NOMO-1 treated with dmso at 0.1 percent for 144 hours (cell line): ENCODE measurements around the gene IGF1.

ENCODE experiments used
- DNase-seq: peaks from one replicate; lab custom pipeline; 2025; ENCODE audit not compliant: unreplicated experiment; lab: John Stamatoyannopoulos, UW

Gene IGF1

GRCh38 chr12:102429211-102430154, 50.9 kb downstream of the IGF1 start:
- DNase-seq: no peak

GRCh38 chr12:102427543-102427941, 52.8 kb downstream of the IGF1 start:
- DNase-seq: no peak

GRCh38 chr12:102426599-102427542, 53.5 kb downstream of the IGF1 start:
- DNase-seq: no peak

GRCh38 chr12:102425109-102426039, 55.0 kb downstream of the IGF1 start:
- DNase-seq: no peak

GRCh38 chr12:102423462-102423861, 56.9 kb downstream of the IGF1 start:
- DNase-seq: no peak

GRCh38 chr12:102421802-102422583, 58.4 kb downstream of the IGF1 start:
- no peak for DNase-seq

- DNase-seq: no peak
Observed at GRCh38 chr12:102419094-102419764, 61.1 kb downstream of the IGF1 start.

GRCh38 chr12:102417055-102417454, 63.3 kb downstream of the IGF1 start:
- DNase-seq: no peak

GRCh38 chr12:102415515-102415914, 64.8 kb downstream of the IGF1 start:
- no peak for DNase-seq

GRCh38 chr12:102413396-102413795, 67.0 kb downstream of the IGF1 start:
- no peak for DNase-seq

GRCh38 chr12:102410511-102410910, 69.9 kb downstream of the IGF1 start:
- DNase-seq: no peak

- DNase-seq: no peak
Observed at GRCh38 chr12:102408487-102409297, 71.7 kb downstream of the IGF1 start.

GRCh38 chr12:102407776-102408486, 72.4 kb downstream of the IGF1 start:
- no peak for DNase-seq

- DNase-seq: no peak
Observed at GRCh38 chr12:102406033-102406584, 74.3 kb downstream of the IGF1 start.

GRCh38 chr12:102401087-102401486, 79.3 kb downstream of the IGF1 start:
- no peak for DNase-seq

GRCh38 chr12:102399653-102400052, 80.7 kb downstream of the IGF1 start:
- DNase-seq: no peak

- no peak for DNase-seq
Observed at GRCh38 chr12:102396276-102396675, 84.1 kb downstream of the IGF1 start.
